A172 (cell line): ENCODE measurements around the gene CARD19. TPM values are rescaled to one million over a fixed set of nuclear protein-coding genes. Genes with fewer than 3 reads are reported as not detected.
A peak's percentile ranks its signal among the peaks of the same experiment; 100 is the strongest.

Experiments used
- DNase-seq: peaks from one replicate; pipeline ENCODE4 v3.0.0-alpha.2; 2015; ENCODE audit warnings: low spot score
- total RNA-seq: library from RNA; depleted of rRNA; stranded (reverse); fragments of >200 nt; shearing (Covaris generic); gene quantifications from 2 replicates; pipeline ENCODE4 v1.2.3, GENCODE V29; 2014

CARD19 gene
- total RNA-seq, 1 experiment from 2014 or later = 74.8 TPM

DNA sequence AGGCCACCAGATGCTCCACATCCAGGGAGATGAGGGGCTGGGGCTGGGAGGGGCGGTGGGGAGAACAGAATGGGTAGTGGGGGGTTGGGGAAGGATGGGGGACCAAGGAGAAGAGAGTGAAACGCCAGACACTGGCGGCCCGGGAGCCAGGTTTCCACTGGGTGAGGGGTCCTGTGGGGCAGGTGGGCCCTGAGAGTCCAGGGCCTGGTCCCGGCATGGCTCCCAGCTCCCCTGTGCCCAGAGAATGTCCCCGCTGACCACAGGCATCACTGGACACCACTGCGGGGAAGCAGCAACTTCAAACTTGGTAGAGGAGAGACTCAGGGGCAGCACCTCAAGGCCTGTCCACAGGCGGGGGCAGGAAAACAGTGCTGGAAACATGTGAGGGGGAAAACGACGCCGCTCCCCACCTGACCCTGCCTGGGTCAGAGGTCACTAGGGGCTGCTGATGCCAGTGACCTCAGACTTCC is 24.9 kb downstream of the CARD19 start:
- no peak for DNase-seq

DNA sequence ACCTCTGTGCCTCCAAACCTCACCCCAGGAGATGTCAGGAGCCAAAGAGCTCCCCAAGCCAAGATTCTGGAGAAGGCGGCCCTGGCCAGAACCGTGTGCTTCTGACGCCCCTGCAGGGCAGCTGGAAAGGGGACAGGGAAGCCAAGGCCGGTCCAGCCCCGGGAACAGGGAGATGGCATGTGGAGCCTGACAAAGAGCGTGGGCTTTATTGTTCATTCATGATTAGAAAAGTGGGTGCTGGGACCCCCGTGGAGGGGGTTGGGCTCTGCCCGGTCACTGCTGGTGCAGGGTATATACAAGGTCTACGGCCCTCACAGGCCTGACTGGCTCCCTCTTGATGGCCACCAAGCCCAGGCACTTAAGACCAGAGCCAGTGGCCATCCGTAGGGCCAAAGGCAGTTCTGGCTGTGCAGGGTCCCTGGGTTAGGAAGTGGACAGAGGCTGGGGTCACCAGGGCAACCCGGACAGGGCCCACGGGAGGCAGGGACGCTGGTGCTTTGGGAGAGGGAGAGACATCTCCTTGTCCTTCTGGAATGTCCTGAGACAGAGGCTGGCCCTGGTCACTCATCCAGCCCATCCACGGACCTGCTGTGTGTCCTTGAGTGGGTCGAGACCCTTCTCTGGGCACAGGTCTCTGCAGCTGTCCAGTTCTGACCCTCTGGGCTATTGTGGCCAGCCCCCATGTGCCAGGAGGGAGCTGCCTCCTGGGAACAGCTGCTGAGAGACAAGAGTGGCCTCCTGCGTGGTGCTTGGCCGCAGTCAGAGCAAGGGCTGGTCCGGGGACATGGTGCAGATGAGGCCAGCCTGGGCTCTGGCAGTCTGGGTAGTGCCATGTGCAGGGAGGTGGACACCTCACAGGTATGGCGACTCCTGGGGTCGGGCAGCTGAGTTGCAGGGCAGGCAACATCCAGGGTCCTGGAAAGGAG is 25.6 kb downstream of the CARD19 start:
- DNase-seq = no peak

- peak; percentile 14 for DNase-seq
Measured at GRCh38 chr9:93122721-93123221, 26.8 kb downstream of the CARD19 start.

DNA sequence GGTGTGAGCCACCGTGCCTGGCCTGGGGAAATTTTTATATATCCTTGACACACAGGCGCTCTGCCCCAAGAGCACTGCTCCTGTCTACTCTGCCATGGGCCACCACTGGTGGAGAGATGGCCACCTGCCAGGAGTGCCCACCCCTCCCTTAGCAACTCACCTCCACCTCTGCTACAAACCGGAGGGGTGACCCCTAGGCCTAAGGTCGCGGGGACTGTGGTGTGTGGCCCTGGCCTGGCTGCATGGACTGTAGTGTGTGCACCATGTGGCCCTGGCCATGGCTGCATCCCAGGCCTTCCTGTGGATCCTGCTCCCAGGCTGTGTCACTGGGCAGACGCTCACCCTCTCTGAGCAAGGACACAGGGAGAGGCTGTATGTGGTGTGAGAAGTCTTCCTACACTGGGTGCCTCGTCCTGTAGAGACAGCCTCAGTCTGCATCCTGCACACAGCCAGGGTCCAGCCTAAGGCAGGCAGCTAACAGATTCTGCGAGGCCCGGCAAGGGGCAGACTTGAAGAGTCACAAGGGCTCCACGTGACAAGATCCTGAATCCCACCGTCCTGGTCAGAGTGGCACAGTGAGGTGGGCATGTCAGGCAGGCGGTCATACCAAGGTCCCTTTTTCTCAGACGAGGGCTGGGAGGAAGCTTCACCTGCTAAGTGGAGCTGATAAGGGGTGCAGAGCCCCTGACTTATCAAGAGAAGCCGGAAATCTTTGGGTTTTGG is 27.7 kb downstream of the CARD19 start:
- DNase-seq = no peak

DNA sequence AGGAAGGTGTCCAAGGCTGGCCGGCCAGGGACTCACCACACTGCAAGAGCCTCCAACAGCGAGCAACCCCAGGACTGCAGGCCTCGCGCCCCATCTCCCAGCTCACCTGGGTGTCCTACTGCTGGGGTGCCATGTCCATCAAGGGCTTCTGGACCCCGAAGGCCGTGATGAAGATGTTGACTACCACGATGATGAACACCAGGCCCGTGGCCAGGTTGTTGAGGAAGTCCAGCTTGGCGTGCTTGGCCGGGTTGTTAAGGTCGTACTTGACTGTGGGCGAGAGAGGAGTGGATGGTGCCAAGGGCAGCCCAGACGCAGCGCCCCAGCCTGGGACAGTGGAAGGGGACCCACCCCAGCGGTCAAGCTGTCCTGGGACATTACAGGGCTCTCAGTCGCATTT is 28.8 kb downstream of the CARD19 start:
- DNase-seq = no peak

DNA sequence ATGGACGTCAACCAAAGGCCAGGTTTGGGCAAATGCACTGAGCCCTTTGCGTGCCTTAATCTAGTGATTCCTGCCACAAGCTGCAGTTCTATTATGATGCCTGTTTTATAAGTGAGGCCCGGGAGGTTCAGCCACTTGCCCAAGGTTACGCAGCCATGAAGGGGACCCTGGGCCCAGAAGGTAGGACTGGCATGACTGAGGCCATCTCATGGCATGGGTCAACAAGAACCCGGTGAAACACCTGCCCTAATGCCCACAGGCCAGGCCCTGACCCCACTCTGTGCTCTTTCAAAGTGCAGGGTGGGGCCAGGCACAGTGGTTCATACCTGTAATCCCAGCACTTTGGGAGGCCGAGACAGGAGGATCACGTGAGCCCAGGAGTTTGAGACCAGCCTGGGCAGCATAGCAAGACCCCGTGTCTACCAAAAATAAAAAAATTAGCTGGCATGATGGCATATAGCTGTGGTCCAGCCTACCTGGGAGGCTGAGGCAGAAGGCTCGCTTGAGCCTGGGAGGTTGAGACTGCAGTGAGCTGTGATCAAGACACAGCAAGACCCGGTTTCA is 29.4 kb downstream of the CARD19 start:
- DNase-seq = no peak

DNA sequence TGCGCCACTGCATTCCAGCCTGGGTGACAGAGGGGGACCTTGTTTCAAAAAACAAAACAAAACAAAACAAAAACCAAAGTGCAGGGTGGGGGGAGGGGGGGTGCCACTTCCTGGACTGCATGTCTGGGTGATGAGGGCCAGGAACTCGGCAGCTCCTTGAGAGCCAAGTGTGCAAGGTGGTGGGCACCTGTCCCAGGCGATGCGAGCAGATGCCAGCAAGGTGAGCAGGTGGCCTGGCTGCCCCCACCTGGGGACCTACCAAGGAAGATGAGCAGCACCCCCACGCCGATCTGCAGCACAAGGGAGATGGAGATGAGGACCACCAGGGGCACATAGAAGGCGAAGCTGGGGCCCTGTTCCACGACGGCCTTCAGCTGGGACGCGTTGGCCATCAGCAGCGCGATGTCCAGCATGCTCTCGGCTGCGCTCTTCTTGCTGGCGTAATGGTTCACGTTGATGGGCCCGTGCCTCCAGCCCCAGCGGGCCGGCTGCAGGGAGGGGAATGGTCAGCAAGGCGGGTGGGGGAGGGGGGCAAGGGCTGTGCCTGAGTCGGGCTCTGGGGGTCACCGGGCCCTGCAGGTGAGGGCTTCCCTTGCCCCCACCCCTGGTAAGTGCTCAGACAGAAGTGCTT is 30.2 kb downstream of the CARD19 start:
- DNase-seq = no peak

DNA sequence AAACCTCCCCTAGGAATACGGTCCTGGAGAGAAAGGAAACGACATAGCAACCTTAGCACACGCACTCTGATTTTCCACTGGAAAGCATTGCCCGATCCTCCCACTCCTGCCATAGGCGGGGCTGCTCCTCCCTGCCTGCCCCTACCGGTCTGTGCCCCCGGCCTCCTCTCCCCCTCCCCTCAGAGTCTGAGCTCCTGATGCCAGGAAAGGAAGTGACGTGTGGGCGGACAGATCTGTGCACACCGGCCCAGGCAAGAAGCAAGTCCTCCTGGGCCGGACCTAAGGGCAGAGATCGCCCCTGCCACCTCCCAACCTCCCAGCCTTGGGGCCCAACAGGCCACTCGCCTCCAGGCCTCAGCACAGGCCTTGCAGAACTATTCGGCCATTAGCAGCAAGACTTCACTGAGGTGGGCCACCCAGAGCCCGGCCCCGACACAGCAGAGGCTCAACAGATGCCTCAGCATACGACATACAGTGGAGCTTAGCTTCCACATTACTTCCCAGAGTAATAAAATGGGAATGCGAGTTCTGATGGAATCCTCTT is 30.9 kb downstream of the CARD19 start:
- no peak for DNase-seq

- no peak for DNase-seq
Measured at GRCh38 chr9:93127395-93127911, 31.4 kb downstream of the CARD19 start.

GRCh38 chr9:93128011-93128714 is 32.1 kb downstream of the CARD19 start:
- no peak for DNase-seq

DNA sequence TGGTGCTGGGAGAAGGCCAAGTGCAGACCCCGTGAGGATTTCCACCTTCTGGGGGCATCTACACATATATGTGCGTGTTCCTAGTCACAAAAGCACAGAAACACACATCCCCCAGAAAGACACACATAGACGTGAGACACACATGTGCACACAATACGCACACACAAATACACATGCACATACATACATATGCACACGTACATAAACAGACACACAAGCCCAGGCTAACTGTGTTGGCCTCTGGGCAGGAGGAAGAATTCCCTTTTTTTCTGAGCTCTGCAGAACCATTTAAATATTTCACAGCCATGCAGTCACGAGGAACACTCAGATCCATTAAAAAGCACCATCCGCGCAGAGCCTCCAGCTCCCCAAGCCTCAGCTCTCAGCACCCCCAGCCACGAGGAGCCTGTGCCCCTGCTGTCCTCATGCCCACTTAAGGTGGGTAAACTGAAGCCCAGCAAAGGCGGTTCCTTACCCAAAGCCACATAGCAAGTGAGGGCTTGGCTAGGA is 32.8 kb downstream of the CARD19 start:
- DNase-seq = no peak

- DNase-seq = no peak
Measured at GRCh38 chr9:93129286-93129685, 33.3 kb downstream of the CARD19 start.

GRCh38 chr9:93129691-93130500 is 33.9 kb downstream of the CARD19 start:
- DNase-seq = no peak

DNA sequence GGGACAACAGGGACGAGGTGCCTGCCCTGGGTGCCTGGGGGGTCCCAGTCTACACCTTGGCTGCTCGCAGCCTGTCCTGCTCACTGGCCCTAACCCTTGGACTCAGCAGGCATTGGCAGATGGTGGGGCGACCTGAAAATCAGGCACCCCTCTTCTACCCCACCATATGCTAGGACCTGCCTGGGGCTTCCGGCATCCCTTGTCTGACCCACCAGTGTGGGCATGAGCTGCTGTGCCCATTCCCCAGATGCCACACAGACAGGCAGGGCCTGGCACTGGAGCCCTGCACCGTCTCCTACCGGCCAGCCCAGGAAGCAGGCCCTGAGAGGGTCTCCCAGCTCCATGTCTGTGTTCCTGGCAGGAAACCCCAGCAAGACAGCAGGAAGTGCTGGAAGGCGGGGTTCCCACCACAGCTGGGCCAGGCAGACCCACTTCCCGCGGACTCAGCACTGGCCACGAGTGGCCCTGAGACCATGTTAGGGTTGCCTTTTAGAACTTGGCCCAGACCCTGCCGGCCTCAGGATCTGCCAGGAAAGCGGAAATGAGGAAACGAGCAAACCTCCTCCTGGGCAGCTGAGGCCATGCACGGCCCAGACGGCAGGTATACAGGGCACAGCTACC is 35.0 kb downstream of the CARD19 start:
- DNase-seq = no peak

- DNase-seq = no peak
Measured at GRCh38 chr9:93131599-93132286, 35.7 kb downstream of the CARD19 start.

DNA sequence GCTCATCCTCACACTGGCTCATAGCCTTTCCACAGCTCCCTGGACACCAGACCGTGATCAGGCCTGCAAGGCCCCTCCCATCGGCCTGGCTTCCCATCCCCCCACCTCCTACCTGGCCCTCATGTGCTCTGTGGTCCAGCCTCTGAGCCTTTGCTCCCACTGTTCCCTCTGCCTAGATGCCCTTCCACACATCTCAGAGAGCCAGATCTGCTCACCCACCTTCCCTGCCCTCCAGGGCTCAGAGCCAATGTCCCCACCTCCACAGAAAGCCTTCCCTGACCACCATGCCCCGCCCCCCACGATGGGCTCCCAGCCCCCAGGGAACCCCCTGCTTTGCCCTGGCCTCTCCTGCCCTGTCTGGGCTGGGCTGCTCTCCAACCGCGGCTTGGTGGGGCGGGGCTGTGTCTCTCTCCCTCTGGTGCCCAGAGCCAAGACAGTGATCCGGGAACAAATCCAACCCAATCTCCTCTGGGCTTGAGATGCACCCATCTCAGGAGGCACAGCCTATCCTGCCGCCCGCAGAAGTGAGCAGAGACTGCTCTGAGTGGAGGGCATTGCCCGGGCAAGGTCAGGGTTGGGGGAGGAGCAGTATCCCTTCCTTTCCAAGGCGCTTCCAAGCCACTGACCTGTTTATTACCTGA is 36.4 kb downstream of the CARD19 start:
- peak; percentile 42 for DNase-seq

- DNase-seq = peak; percentile 70
Measured at GRCh38 chr9:93132946-93133680, 37.1 kb downstream of the CARD19 start.
